Stimulated activated CD8-positive, alpha-beta memory T cell treated with anti-CD3 and anti-CD28 coated beads, Interleukin-15, amount 100 ng/mL, for 1 hour (primary cell): ENCODE data around the gene NIPAL3.
"Not testable (repeated sequence)": the region's sequence is repeated elsewhere in the genome, so short reads cannot be mapped to it uniquely, and the experiment has no call there.

Experiments used
- DNase-seq: peaks from one replicate; pipeline ENCODE4 v3.0.0-alpha.2; 2020; ENCODE audit warnings: low read depth

NIPAL3 gene

DNA sequence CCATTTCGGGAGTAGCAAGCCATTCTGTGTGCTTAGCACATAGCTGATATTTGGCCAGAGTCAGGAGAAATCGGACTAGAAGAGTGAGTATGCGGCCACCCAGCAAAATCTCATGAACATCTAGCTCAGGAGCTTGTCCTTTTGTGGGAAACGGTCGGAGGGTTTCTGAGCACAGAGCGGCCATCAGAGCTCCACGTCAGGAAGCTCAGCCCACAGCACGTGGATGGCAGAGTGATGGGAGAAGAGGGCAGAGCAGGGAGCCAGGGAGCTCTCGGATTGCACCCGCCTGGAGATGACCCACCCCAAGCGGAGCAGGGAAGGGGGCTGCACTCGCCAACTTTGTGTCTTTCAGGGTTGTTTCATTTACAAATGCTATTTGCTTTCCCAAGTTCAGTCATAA lies 100.9 kb downstream of the NIPAL3 start:
- DNase-seq = no peak

DNA sequence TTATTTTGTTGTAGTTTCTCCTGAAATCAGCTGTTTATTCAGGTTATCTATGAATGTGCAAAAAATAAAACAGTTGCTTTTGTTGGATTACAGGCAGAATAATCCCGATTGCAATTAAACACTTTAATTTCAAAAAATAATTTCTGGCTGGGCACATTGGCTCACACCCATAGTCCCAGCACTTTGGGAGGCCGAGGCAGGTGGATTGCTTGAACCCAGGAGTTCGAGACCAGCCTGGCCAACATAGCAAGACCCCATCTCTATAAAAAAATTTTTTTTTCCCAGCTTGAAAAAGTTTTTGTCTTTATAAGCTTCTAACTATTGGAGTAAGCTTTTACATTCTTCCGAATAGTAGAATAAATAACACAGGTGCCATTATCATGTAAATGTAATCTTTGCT lies 102.3 kb downstream of the NIPAL3 start:
- no peak for DNase-seq

DNA sequence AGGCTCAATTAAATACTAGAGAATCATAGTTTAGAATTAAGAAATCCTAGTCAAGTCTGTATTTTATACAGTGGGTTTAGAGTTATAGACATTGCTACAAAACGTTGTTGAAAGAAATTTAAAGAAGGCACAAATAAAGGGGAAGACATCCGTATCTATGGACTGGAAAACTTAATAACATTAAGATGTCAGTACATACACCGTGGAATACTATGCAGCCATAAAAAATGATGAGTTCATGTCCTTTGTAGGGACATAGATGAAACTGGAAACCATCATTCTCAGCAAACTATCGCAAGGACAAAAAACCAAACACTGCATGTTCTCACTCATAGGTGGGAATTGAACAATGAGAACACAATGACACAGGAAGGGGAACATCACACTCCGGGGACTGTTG lies 104.7 kb downstream of the NIPAL3 start:
- not testable (repeated sequence) for DNase-seq
